COLO829 (cell line): Measurements from ENCODE around the gene SPPL2A.
A peak's percentile ranks its signal among the peaks of the same experiment; 100 is the strongest.

Experiments
- DNase-seq: peaks from one replicate; pipeline ENCODE4 v3.0.0; 2012; ENCODE audit warnings: low spot score

The SPPL2A gene

DNA sequence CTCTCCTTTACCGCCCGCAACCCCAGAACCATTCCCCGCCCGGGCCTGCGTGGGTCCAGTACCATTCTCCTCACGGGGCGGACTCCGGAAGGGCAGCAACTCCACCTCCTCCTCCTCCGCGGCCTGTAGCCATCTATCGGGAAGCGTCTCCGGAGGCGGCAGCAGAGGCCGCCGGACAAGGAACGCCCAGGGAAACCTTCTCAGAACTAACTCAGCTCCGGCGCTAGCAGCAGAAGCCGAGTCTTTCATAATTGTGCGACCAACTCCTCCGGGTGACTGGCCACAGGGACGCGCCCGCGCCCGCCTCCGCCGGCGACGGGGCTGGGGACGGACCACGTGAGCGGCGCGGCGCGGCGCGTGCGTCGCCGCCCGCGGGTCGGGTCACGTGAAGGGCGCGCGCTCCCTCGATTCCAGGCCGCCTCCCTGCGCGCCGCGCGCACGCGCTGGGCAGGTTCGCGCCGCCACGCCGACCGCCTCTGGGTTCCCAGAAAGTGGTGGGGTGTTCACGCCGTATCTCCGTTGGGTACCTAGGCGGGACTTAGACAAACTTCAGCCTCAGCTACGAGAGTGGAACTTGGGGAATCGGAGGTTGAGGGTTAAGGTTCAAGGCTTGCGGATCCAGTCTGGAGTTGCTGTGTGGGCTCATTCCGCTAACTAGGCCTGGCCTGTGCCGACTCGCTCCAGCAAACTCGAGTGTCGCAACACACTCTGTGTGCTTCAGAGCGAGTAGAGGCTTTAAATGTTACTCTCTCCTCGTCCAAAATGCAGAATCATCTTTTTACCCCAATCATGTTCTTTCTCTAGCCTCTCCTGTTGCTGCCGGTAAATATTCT, 78.8 kb downstream of the SPPL2A start, which contains the start of gene TRPM7:
Gene TRPM7 (minus strand): TSS at position 329 of the 833 bp plus-strand sequence. CDS start 264 bp downstream, at position 65.
- DNase-seq: peak; percentile 46

DNA sequence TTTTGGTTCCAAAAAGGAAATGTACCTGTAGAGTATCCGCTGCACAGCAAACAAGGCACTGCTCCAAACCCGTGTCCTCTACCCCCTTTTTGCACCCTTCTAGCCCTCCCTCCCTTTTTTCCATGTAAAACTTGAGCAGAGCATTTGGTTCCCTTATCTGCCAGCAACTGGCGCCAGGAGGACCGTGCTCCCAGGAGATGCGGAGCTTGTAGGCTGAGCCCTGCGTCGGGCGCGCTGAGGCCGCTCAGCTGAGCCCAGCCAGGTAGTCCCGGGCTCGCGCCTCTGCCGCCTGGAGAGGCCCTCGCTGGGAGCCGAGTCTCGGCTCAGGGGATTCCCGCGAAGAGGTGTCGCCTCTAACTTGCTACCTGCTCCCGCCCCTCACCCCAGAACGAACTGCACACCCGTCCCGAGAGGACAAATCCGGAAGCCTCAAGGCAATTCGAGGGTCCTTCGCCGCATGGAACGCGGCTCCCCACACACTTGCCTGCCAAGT, 79.5 kb downstream of the SPPL2A start:
- no peak for DNase-seq

DNA sequence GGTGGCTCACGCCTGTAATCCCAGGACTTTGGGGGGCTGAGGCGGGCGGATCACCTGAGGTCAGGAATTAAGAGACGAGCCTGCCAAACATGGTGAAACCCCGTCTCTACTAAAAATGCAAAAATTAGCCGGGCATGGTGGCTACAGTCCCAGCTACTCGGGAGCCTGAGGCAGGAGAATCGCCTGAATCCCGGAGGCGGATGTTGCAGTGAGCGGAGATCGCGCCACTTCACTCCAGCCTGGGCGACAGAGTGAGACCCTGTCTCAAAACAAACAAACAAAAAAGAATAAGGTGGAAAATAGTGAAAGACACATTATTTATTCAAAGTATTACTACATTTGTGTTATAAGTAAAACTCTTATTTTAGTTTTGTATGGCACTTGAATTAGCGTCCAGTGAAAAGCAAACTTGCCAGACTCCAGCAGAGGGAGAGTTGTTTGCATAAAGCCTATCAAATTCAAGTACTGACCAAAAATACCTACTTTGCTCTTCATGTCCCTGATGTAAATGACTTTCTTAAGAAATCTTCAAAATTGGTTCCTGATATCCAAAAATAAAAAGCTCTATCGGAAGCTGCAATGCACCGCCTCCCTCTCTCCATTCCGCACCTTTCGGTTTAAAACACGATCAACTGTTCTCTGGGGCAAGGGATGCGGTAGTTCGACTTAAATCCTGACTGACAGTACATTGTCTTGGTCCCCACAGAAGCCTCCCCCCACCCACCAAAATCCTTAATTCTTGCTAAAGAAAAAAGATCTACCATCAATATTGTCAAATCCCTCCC, 80.1 kb downstream of the SPPL2A start:
- DNase-seq: no peak

DNA sequence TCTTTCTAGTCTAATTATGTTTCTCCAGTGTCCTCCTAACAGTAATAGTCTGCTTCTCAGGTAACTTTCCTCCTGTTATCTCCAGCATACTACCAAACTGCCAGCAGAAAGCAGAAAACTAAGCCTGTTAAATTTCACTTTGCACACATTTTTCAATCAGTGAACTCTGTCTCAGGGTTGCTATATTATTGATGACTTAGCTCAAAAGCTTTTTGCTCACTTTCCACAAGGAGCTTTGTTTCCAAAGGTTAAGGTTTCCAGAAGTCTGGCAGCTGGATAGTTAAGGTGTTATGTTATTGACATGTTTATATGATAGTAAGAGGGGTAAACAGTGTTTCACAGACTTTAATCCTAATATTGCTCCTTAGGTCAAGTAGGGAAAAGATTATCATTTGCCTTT, 84.0 kb downstream of the SPPL2A start:
- DNase-seq: no peak

DNA sequence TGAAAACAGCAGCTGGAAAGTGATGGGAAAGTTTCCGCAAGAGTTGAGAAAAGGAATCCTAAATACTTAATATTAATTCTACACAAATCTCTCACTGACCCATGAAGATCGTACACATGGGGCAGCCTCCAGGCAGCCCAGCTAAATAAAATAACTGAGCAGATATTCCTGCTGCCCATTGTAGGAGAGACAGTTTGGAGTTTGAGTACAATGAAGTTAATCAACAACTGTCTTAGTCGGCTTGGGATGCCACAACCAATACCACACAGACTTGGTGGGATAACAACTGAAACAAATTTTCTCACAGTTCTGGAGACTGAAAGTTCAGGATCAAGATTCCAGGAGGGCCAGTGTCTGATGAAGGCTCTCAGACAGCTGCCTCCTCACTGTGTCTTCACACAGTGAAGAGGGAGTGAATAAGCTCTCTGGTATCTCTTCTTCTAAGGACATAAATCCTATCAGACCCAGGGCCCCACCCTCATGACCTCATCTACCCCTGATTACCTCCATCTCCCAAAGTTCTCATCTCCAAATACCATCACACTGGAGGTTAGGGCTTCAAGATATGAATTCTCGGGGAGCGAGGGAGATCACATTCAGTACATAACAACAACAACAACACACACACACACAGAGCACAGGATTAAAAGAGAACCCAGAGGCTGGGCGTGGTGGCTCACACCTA, 88.6 kb downstream of the SPPL2A start:
- DNase-seq: no peak

DNA sequence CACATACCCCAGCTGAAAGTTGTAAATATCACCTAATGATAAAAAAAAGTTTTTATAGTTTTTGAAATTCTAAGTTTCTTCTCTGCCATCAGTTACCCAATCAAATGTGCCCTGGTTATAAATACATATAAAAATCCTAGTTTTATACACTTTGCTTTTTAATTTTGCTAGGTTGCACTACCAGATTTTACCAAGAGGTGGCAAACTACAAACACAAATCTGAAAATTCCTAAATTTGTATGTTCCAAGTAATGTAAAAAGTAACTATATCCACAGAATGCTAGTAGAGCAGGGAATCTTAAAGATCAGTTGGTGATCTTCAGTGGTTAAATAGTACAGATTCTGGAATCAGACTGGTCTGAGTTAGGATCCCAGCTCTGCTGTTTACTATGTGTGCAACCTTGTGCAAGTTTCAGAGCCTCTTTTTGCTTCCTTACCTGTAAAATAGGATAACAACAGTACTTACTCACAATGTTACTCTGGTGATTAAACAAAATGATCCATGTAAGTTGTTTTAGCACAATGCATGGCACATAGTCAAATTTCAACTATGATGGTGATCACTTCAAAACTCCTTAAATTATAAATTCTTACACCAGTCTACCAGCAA, 89.9 kb downstream of the SPPL2A start:
- DNase-seq: no peak

DNA sequence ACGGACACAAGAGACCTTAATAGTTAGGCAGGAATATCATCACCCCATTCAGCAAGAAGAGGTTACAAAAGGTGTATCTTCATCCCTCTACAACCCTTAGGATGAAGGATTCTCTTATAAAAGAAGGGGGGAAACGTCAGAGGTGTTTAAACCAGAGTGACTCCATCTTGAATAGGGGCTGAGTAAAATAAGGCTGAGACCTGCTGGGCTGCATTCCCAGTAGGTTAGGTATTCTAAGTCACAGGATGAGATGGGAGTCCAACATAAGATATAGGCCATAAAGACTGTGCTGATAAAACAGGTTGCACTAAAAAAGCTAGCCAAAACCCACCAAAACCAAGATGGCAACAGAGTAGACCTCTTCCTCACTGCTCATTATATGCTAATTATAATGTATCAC, 95.4 kb downstream of the SPPL2A start:
- DNase-seq: no peak

DNA sequence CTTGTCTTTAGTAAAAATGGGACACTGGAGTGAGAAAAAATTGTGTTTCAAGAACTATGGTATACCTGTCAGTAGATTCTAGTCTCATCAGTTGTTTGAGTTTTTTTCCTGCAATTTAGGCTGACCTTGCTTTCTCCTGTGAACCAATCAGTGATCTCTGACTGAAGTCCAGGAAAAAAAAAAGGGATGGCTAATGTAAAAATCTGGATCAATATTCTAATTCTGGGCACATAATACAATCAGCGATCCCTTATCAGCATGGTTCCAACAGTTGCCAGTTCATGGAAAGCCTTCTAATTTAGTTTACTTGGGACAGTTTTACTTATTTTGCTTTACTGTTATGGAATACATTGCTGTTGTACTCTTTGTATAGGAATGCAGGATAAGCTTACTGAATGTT, 95.9 kb downstream of the SPPL2A start:
- no peak for DNase-seq

DNA sequence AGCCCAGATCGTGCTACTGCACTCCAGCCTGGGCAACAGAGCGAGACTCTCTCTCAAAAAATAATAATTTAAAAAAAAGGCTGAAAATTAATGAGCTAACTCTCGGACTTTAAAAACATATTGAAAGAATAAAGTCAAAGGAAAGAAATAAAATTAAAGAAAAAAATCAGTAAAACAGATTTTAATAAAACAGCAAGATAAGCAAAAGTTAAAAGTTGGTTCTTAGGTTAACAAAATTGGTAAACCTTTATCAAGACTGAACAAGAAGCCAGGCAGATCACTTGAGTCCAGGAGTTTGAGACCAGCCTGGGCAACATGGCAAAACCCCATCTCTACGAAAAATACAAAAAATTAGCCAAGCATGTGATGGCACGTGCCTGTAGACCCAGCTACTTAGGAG, 99.6 kb downstream of the SPPL2A start:
- DNase-seq: no peak

DNA sequence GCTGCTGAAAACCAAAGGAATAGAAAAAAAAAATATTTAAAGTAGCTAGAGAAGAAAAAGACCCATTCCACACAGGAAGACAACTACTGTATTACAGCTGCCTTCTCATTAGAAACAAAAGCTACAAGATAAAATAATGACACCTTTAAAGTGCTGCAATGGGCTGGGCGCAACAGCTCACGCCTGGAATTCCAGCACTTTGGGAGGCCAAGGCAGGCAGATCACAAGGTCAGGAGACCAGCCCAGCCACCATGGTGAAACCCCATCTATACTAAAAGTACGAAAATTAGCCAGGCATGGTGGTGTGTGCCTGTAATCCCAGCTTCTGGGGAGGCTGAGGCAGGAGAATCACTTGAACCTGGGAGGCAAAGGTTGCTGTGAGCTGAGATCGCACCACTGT, 110.0 kb downstream of the SPPL2A start:
- DNase-seq: no peak

DNA sequence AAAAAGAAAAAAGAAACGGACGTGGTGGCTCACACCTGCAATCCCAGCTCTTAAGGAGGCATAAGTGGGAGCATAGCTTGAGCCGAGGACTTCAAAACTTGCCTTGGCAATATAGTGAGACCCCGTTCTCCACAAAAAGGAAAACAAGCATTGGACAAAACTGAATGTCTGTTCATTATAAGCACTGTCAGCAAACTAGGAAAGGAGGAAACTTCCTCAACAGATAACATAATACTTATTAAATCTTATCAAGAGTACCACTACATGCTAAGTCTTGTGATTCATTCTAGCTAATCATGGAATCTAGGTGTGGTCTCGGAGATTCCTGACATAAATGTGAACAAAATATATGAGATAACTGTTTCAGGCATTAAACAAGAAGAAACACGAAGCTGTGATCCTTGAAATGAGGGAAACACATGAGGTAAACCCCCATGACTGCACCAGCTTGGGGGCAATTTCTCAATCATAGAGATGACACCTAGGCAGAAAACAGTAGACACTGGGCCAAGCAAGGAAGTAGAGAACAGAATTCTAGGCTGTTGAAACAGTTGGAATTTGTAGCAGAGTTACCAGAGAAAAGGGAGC, 112.3 kb downstream of the SPPL2A start:
- DNase-seq: no peak

DNA sequence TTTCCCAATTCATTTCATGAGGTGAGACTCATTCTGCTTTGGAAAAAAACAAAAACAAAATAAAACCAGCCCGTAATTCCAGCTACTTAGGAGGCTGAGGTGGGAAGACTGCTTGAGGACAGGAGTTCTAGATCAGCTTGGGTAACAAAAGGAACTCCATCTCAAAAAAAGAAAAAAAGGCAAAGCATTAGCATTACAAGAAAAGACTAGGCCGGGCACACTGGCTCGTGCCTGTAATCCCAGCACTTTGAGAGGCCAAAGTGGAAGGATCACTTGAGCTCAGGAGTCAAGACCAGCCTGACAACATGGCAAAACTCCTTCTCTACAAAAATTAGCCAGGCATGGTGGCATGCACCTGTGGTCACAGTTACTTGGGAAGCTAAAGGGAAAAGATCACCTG, 112.8 kb downstream of the SPPL2A start:
- DNase-seq: no peak
